HEK293 (cell line): ENCODE data around the gene COQ6.

ENCODE experiments used
- CTCF ChIA-PET: fragments of 350-600 bp; formaldehyde crosslinking; extraction: SDS; loops from one replicate; lab custom pipeline; 2021; ENCODE audit warnings: antibody characterized with exemption; lab: Yijun Ruan, JAX
- POLR2A ChIA-PET: fragments of 300-600 bp; formaldehyde crosslinking; extraction: SDS; loops from one replicate; lab custom pipeline; 2020; ENCODE audit warnings: antibody characterized with exemption, inconsistent platforms; lab: Yijun Ruan, JAX
- H3K27ac ChIP-seq: fragments of 200-500 bp; sonication (Bioruptor generic); 2 replicates; pipeline ENCODE4 v1.5.1; 2014; ENCODE audit warnings: low read depth, low read length, control low read depth, inconsistent platforms; ENCODE audit errors: extremely low read depth
- H3K36me3 ChIP-seq, 2 experiments: fragments of 200-500 bp in 1 of 2; sonication (Bioruptor generic) in 1 of 2; 1 replicate in 1 of 2; 2 replicates in 1 of 2; pipeline ENCODE4 v1.5.1; 2014 to 2017; ENCODE audit warnings: inconsistent platforms in 2 of 2, low read length in 2 of 2; ENCODE audit not compliant: control insufficient read depth in 2 of 2, insufficient read depth in 1 of 2
- H3K4me1 ChIP-seq: fragments of 200-500 bp; sonication (Bioruptor generic); 2 replicates; pipeline ENCODE4 v1.5.1; 2014; ENCODE audit warnings: mild to moderate bottlenecking, low read length, inconsistent platforms; ENCODE audit not compliant: control insufficient read depth, insufficient read depth
- H3K4me3 ChIP-seq: 2 replicates; pipeline ENCODE4 v1.5.1; 2011; ENCODE audit warnings: low read depth, mild to moderate bottlenecking, control low read depth, low read length, moderate library complexity
- H3K9me3 ChIP-seq: fragments of 200-500 bp; sonication (Bioruptor generic); 2 replicates; pipeline ENCODE4 v1.5.1; 2014; ENCODE audit warnings: low read depth, low read length, inconsistent platforms; ENCODE audit not compliant: control insufficient read depth, insufficient read depth
- HOXC10 ChIP-seq: sonication (generic); formaldehyde crosslinking; IDR thresholded peaks from 2 replicates; pipeline ENCODE4 v1.8.1; 2023; ENCODE audit warnings: mild to moderate bottlenecking, missing genetic modification reagents
- HOXD13 ChIP-seq: sonication (generic); formaldehyde crosslinking; IDR thresholded peaks from 2 replicates; pipeline ENCODE4 v1.8.0; 2022; ENCODE audit warnings: missing genetic modification reagents, borderline replicate concordance
- IKZF3 ChIP-seq: fragments of 450-650 bp; IDR thresholded peaks from 2 replicates; pipeline ENCODE4 v1.5.0; 2018; ENCODE audit warnings: missing biosample characterization, mild to moderate bottlenecking, missing genetic modification characterization, moderate library complexity
- KLF8 ChIP-seq: fragments of 450-650 bp; formaldehyde crosslinking; IDR thresholded peaks from 2 replicates; pipeline ENCODE4 v1.5.1; 2016; ENCODE audit warnings: missing biosample characterization, missing genetic modification characterization
- SCRT1 ChIP-seq: fragments of 450-650 bp; formaldehyde crosslinking; IDR thresholded peaks from 2 replicates; pipeline ENCODE4 v1.5.1; 2016; ENCODE audit warnings: missing biosample characterization, missing genetic modification characterization, borderline replicate concordance
- SCRT2 ChIP-seq: fragments of 450-650 bp; formaldehyde crosslinking; IDR thresholded peaks from 2 replicates; pipeline ENCODE4 v1.5.1; 2016; ENCODE audit warnings: missing biosample characterization, missing genetic modification characterization
- ZBTB17 ChIP-seq: fragments of 450-650 bp; formaldehyde crosslinking; IDR thresholded peaks from 2 replicates; pipeline ENCODE4 v1.5.1; 2016; ENCODE audit warnings: missing biosample characterization, missing genetic modification characterization
- ZBTB48 ChIP-seq: fragments of 450-650 bp; formaldehyde crosslinking; IDR thresholded peaks from 2 replicates; pipeline ENCODE4 v1.5.1; 2016; ENCODE audit warnings: missing biosample characterization, missing genetic modification characterization
- ZNF16 ChIP-seq: fragments of 450-650 bp; formaldehyde crosslinking; IDR thresholded peaks from 2 replicates; pipeline ENCODE4 v1.5.1; 2016; ENCODE audit warnings: low read depth, missing biosample characterization, missing genetic modification characterization
- ZNF341 ChIP-seq: fragments of 450-650 bp; formaldehyde crosslinking; IDR thresholded peaks from 2 replicates; pipeline ENCODE4; 2016; ENCODE audit warnings: low read depth, missing biosample characterization, missing genetic modification characterization
- ZNF514 ChIP-seq: fragments of 450-650 bp; formaldehyde crosslinking; IDR thresholded peaks from 2 replicates; pipeline ENCODE4 v1.5.1; 2016; ENCODE audit warnings: missing biosample characterization, missing genetic modification characterization
- ZNF792 ChIP-seq: fragments of 450-650 bp; formaldehyde crosslinking; IDR thresholded peaks from 2 replicates; pipeline ENCODE4 v1.5.1; 2016; ENCODE audit warnings: missing biosample characterization, missing genetic modification characterization
- TF ChIP-seq, protein P1 (sequence below): fragments of 450-650 bp; formaldehyde crosslinking; IDR thresholded peaks from 2 replicates; pipeline ENCODE4 v1.5.1; 2016; ENCODE audit warnings: missing biosample characterization, missing genetic modification characterization
- TF ChIP-seq, protein P2 (sequence below): fragments of 450-650 bp; formaldehyde crosslinking; IDR thresholded peaks from 2 replicates; pipeline ENCODE4 v1.5.1; 2016; ENCODE audit warnings: missing biosample characterization, missing genetic modification characterization
- TF ChIP-seq, protein P3 (sequence below): fragments of 450-650 bp; formaldehyde crosslinking; IDR thresholded peaks from 2 replicates; pipeline ENCODE4 v1.5.1; 2017; ENCODE audit warnings: missing biosample characterization, missing genetic modification characterization
- TF ChIP-seq, protein P4 (sequence below): fragments of 450-650 bp; formaldehyde crosslinking; IDR thresholded peaks from 2 replicates; pipeline ENCODE4 v1.5.1; 2016; ENCODE audit warnings: missing biosample characterization, missing genetic modification characterization, borderline replicate concordance
- TF ChIP-seq, protein P5 (sequence below): fragments of 450-650 bp; formaldehyde crosslinking; IDR thresholded peaks from 2 replicates; pipeline ENCODE4 v1.5.1; 2016; ENCODE audit warnings: missing biosample characterization, missing genetic modification characterization
- TF ChIP-seq, protein P6 (sequence below): fragments of 450-650 bp; formaldehyde crosslinking; IDR thresholded peaks from 2 replicates; pipeline ENCODE4 v1.5.1; 2016; ENCODE audit warnings: missing biosample characterization, missing genetic modification characterization

Gene COQ6

DNA sequence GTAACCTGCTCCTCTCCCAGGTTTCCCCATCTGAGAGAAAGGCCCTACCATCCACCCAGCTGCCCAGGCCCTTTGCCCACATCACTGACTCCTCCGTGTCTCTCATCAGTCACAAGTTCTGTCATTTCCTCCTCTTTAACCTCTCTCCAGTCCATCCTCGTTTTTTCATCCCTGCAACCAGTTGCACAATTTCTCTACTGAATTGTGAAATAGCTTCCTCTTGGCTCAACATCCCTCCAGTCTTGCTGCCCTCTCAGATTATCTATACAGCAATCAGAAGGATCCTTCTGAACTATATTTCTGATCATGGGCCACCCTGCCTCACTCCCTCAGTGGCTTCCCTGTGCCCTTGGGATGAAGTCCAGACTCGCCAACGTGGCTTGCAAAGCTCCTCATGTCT lies 7.0 kb upstream of the COQ6 start:
- TF ChIP-seq ZNF514 (tag by site-specific recombination) (no peak), SCRT2 (tag by site-specific recombination) (0 out of 2 replicates have a peak, but pooled peaks have one; percentile 20), SCRT1 (tag by site-specific recombination) (no peak), ZBTB17 (tag by site-specific recombination) (0 out of 2 replicates have a peak, but pooled peaks have one; percentile 16), ZNF792 (no peak), ZBTB48 (tag by site-specific recombination) (no peak), HOXD13 (no peak)
- TF ChIP-seq, protein P1, sequence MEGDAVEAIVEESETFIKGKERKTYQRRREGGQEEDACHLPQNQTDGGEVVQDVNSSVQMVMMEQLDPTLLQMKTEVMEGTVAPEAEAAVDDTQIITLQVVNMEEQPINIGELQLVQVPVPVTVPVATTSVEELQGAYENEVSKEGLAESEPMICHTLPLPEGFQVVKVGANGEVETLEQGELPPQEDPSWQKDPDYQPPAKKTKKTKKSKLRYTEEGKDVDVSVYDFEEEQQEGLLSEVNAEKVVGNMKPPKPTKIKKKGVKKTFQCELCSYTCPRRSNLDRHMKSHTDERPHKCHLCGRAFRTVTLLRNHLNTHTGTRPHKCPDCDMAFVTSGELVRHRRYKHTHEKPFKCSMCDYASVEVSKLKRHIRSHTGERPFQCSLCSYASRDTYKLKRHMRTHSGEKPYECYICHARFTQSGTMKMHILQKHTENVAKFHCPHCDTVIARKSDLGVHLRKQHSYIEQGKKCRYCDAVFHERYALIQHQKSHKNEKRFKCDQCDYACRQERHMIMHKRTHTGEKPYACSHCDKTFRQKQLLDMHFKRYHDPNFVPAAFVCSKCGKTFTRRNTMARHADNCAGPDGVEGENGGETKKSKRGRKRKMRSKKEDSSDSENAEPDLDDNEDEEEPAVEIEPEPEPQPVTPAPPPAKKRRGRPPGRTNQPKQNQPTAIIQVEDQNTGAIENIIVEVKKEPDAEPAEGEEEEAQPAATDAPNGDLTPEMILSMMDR (tag by site-specific recombination) = no peak
- TF ChIP-seq, protein P2, sequence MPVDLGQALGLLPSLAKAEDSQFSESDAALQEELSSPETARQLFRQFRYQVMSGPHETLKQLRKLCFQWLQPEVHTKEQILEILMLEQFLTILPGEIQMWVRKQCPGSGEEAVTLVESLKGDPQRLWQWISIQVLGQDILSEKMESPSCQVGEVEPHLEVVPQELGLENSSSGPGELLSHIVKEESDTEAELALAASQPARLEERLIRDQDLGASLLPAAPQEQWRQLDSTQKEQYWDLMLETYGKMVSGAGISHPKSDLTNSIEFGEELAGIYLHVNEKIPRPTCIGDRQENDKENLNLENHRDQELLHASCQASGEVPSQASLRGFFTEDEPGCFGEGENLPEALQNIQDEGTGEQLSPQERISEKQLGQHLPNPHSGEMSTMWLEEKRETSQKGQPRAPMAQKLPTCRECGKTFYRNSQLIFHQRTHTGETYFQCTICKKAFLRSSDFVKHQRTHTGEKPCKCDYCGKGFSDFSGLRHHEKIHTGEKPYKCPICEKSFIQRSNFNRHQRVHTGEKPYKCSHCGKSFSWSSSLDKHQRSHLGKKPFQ (tag by site-specific recombination) = no peak
- peaks cover 0 to 38% of the 10 kb centered on the region in 2 experiments; a peak in 2 of 3 replicates for H3K36me3 ChIP-seq
- no peak overlapping the region for H3K4me3 ChIP-seq
- H3K9me3 ChIP-seq = no peaks in the 10 kb centered on the region
- CTCF ChIA-PET = interaction anchor here (0.6 kb wide), 2 partner anchors 76 to 768 kb away, joined by 3 to 6 read pairs; no protein-coding TSS in a partner anchor
- POLR2A ChIA-PET = no interaction called here
- H3K27ac ChIP-seq = no peak overlapping the region
- H3K4me1 ChIP-seq = no peaks in the 10 kb centered on the region

DNA sequence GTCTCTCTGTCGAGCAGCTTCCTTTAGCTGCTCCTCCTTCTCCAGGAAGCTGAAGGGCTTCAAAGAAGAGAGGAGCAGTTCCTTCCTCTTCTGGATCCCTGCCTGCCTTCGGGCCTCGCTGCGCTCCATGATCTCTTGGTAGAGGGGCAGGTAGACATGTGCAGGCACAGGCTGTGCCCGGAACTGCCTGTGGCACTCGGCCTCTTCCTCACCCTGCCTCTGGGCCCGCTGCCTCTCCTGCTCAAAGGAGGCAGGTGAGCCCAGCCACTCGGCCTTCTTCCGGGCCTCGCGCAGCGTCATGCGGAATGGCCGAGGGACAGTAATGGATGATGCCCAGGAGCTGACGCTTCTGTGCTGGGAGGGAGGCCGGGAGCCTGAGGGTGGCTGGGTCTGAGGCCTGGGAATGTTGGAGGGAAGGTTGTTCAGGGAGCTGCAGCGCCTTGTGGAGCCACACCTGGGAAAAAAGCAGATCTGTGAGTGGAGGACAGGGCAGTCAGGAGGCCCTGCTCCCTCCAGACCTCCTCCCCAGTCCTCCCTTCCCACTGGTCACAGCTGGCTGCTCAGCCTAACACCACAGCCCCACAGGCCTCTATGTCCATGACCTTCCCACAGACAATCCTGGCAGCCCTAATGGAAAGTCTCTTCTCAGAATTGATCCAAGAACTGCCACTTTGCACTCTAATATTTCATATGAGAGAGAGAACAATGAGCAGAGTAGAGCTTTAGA lies 5.5 kb upstream of the COQ6 start:
- no peak overlapping the region for H3K4me3 ChIP-seq
- no peaks in the 10 kb centered on the region for H3K4me1 ChIP-seq
- H3K9me3 ChIP-seq = no peaks in the 10 kb centered on the region
- ChIA-PET POLR2A (no interaction called here), CTCF (no interaction called here)
- H3K27ac ChIP-seq = no peak overlapping the region
- peaks cover 0 to 38% of the 10 kb centered on the region in 2 experiments; a peak in 2 of 3 replicates for H3K36me3 ChIP-seq
- no peak for TF ChIP-seq ZBTB48 (tag by site-specific recombination)
- no peak for TF ChIP-seq HOXC10 (CRISPR knock-in tag)
- no peak for TF ChIP-seq KLF8
- TF ChIP-seq, protein P3, sequence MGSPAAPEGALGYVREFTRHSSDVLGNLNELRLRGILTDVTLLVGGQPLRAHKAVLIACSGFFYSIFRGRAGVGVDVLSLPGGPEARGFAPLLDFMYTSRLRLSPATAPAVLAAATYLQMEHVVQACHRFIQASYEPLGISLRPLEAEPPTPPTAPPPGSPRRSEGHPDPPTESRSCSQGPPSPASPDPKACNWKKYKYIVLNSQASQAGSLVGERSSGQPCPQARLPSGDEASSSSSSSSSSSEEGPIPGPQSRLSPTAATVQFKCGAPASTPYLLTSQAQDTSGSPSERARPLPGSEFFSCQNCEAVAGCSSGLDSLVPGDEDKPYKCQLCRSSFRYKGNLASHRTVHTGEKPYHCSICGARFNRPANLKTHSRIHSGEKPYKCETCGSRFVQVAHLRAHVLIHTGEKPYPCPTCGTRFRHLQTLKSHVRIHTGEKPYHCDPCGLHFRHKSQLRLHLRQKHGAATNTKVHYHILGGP (tag by site-specific recombination) = no peak
- TF ChIP-seq, protein P4, sequence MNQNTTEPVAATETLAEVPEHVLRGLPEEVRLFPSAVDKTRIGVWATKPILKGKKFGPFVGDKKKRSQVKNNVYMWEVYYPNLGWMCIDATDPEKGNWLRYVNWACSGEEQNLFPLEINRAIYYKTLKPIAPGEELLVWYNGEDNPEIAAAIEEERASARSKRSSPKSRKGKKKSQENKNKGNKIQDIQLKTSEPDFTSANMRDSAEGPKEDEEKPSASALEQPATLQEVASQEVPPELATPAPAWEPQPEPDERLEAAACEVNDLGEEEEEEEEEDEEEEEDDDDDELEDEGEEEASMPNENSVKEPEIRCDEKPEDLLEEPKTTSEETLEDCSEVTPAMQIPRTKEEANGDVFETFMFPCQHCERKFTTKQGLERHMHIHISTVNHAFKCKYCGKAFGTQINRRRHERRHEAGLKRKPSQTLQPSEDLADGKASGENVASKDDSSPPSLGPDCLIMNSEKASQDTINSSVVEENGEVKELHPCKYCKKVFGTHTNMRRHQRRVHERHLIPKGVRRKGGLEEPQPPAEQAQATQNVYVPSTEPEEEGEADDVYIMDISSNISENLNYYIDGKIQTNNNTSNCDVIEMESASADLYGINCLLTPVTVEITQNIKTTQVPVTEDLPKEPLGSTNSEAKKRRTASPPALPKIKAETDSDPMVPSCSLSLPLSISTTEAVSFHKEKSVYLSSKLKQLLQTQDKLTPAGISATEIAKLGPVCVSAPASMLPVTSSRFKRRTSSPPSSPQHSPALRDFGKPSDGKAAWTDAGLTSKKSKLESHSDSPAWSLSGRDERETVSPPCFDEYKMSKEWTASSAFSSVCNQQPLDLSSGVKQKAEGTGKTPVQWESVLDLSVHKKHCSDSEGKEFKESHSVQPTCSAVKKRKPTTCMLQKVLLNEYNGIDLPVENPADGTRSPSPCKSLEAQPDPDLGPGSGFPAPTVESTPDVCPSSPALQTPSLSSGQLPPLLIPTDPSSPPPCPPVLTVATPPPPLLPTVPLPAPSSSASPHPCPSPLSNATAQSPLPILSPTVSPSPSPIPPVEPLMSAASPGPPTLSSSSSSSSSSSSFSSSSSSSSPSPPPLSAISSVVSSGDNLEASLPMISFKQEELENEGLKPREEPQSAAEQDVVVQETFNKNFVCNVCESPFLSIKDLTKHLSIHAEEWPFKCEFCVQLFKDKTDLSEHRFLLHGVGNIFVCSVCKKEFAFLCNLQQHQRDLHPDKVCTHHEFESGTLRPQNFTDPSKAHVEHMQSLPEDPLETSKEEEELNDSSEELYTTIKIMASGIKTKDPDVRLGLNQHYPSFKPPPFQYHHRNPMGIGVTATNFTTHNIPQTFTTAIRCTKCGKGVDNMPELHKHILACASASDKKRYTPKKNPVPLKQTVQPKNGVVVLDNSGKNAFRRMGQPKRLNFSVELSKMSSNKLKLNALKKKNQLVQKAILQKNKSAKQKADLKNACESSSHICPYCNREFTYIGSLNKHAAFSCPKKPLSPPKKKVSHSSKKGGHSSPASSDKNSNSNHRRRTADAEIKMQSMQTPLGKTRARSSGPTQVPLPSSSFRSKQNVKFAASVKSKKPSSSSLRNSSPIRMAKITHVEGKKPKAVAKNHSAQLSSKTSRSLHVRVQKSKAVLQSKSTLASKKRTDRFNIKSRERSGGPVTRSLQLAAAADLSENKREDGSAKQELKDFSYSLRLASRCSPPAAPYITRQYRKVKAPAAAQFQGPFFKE (tag by site-specific recombination) = no peak
- no peak for TF ChIP-seq ZNF16 (tag by site-specific recombination)
- TF ChIP-seq IKZF3 (tag by site-specific recombination) = no peak
- TF ChIP-seq, protein P5, sequence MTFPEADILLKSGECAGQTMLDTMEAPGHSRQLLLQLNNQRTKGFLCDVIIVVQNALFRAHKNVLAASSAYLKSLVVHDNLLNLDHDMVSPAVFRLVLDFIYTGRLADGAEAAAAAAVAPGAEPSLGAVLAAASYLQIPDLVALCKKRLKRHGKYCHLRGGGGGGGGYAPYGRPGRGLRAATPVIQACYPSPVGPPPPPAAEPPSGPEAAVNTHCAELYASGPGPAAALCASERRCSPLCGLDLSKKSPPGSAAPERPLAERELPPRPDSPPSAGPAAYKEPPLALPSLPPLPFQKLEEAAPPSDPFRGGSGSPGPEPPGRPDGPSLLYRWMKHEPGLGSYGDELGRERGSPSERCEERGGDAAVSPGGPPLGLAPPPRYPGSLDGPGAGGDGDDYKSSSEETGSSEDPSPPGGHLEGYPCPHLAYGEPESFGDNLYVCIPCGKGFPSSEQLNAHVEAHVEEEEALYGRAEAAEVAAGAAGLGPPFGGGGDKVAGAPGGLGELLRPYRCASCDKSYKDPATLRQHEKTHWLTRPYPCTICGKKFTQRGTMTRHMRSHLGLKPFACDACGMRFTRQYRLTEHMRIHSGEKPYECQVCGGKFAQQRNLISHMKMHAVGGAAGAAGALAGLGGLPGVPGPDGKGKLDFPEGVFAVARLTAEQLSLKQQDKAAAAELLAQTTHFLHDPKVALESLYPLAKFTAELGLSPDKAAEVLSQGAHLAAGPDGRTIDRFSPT (tag by site-specific recombination) = no peak
- TF ChIP-seq, protein P6, sequence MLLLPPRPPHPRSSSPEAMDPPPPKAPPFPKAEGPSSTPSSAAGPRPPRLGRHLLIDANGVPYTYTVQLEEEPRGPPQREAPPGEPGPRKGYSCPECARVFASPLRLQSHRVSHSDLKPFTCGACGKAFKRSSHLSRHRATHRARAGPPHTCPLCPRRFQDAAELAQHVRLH (tag by site-specific recombination) = no peak
- TF ChIP-seq ZNF341 = no peak
